ENCODE results near the gene RNF220. TPM values are rescaled to one million over a fixed set of nuclear protein-coding genes. Genes with fewer than 3 reads are reported as not detected.

Gene RNF220
- total RNA-seq, 2 experiments from 2014 or later: 81.8 to 94.1 TPM

GRCh38 chr1:44476891-44477290 lies 71.8 kb downstream of the RNF220 start:
- Mint-ChIP-seq H3K4me1 (peaks cover 14% of the 10 kb centered on the region), H3K27me3 (peaks cover 29% of the 10 kb centered on the region), H3K9me3 (ENCODE audit: low read depth) (no peaks in the 10 kb centered on the region), H3K4me3 (no peak overlapping the region), H3K27ac (no peak overlapping the region), H3K36me3 (no peaks in the 10 kb centered on the region)
- ATAC-seq (no peak), DNase-seq (no peak)
- CTCF ChIA-PET: interaction anchor here (1.0 kb wide), 1 partner anchor 37 kb away, joined by 3 read pairs; no protein-coding TSS in a partner anchor

GRCh38 chr1:44481701-44482100 lies 76.6 kb downstream of the RNF220 start:
- ATAC-seq: no peak
- CTCF ChIA-PET: no interaction called here
- no peak overlapping the region for H3K4me3 Mint-ChIP-seq
- H3K27me3 Mint-ChIP-seq: peaks cover 47% of the 10 kb centered on the region
- H3K4me1 Mint-ChIP-seq: no peaks in the 10 kb centered on the region
- no peak for DNase-seq
- no peaks in the 10 kb centered on the region for H3K9me3 Mint-ChIP-seq (ENCODE audit: low read depth)
- no peaks in the 10 kb centered on the region for H3K36me3 Mint-ChIP-seq
- no peak overlapping the region for H3K27ac Mint-ChIP-seq

- CTCF ChIA-PET: no interaction called here
- H3K36me3 Mint-ChIP-seq: no peaks in the 10 kb centered on the region
- H3K4me3 Mint-ChIP-seq: no peak overlapping the region
- no peak overlapping the region for H3K27ac Mint-ChIP-seq
- H3K4me1 Mint-ChIP-seq: no peaks in the 10 kb centered on the region
- peaks cover 45% of the 10 kb centered on the region for H3K27me3 Mint-ChIP-seq
- no peak for DNase-seq
- no peaks in the 10 kb centered on the region for H3K9me3 Mint-ChIP-seq (ENCODE audit: low read depth)
- no peak for ATAC-seq
These were observed 78.2 kb downstream of the RNF220 start for GRCh38 chr1:44483089-44483874.

- Mint-ChIP-seq H3K27me3 (peaks cover 48% of the 10 kb centered on the region), H3K9me3 (ENCODE audit: low read depth) (no peaks in the 10 kb centered on the region), H3K27ac (no peak overlapping the region), H3K4me1 (no peaks in the 10 kb centered on the region), H3K4me3 (no peak overlapping the region), H3K36me3 (no peaks in the 10 kb centered on the region)
- DNase-seq: no peak
- ATAC-seq: no peak
- CTCF ChIA-PET: no interaction called here
These were observed 79.2 kb downstream of the RNF220 start for GRCh38 chr1:44484155-44484688.

GRCh38 chr1:44485229-44485933 lies 80.3 kb downstream of the RNF220 start:
- no peaks in the 10 kb centered on the region for H3K9me3 Mint-ChIP-seq (ENCODE audit: low read depth)
- no peak for ATAC-seq
- CTCF ChIA-PET: no interaction called here
- H3K27ac Mint-ChIP-seq: no peak overlapping the region
- peaks cover 38% of the 10 kb centered on the region for H3K27me3 Mint-ChIP-seq
- no peaks in the 10 kb centered on the region for H3K36me3 Mint-ChIP-seq
- H3K4me1 Mint-ChIP-seq: no peaks in the 10 kb centered on the region
- no peak for DNase-seq
- no peak overlapping the region for H3K4me3 Mint-ChIP-seq

- H3K4me1 Mint-ChIP-seq: no peaks in the 10 kb centered on the region
- H3K9me3 Mint-ChIP-seq (ENCODE audit: low read depth): no peaks in the 10 kb centered on the region
- no peak for ATAC-seq
- CTCF ChIA-PET: no interaction called here
- H3K27me3 Mint-ChIP-seq: peaks cover 40% of the 10 kb centered on the region
- H3K36me3 Mint-ChIP-seq: peaks cover 1% of the 10 kb centered on the region
- no peak overlapping the region for H3K4me3 Mint-ChIP-seq
- no peak overlapping the region for H3K27ac Mint-ChIP-seq
- no peak for DNase-seq
These were observed 80.9 kb downstream of the RNF220 start for GRCh38 chr1:44485934-44486460.

- Mint-ChIP-seq H3K27me3 (peaks cover 36% of the 10 kb centered on the region), H3K36me3 (peaks cover 1% of the 10 kb centered on the region), H3K4me3 (no peak overlapping the region), H3K27ac (no peak overlapping the region), H3K4me1 (no peaks in the 10 kb centered on the region), H3K9me3 (ENCODE audit: low read depth) (no peaks in the 10 kb centered on the region)
- no peak for DNase-seq
- CTCF ChIA-PET: no interaction called here
- no peak for ATAC-seq
These were observed 84.4 kb downstream of the RNF220 start for GRCh38 chr1:44489481-44489880.

- Mint-ChIP-seq H3K27me3 (peaks cover 19% of the 10 kb centered on the region), H3K27ac (no peak overlapping the region), H3K9me3 (ENCODE audit: low read depth) (no peaks in the 10 kb centered on the region), H3K4me1 (no peaks in the 10 kb centered on the region), H3K36me3 (no peaks in the 10 kb centered on the region), H3K4me3 (no peak overlapping the region)
- CTCF ChIA-PET: interaction anchor here (1.5 kb wide), 2 partner anchors 24 to 98 kb away, joined by 3 read pairs; no protein-coding TSS in a partner anchor
- DNase-seq: no peak
- no peak for ATAC-seq
These were observed 91.6 kb downstream of the RNF220 start for GRCh38 chr1:44496541-44497171.

- Mint-ChIP-seq H3K27me3 (peaks cover 10% of the 10 kb centered on the region), H3K9me3 (ENCODE audit: low read depth) (no peaks in the 10 kb centered on the region), H3K4me3 (no peak overlapping the region), H3K27ac (no peak overlapping the region), H3K4me1 (no peaks in the 10 kb centered on the region), H3K36me3 (no peaks in the 10 kb centered on the region)
- CTCF ChIA-PET: no interaction called here
- ATAC-seq (no peak), DNase-seq (no peak)
These were observed 92.5 kb downstream of the RNF220 start for GRCh38 chr1:44497422-44498170.

GRCh38 chr1:44499306-44499705 lies 94.3 kb downstream of the RNF220 start:
- no peak for DNase-seq
- Mint-ChIP-seq H3K9me3 (ENCODE audit: low read depth) (no peaks in the 10 kb centered on the region), H3K27ac (no peak overlapping the region), H3K4me3 (no peak overlapping the region), H3K27me3 (peaks cover 7% of the 10 kb centered on the region), H3K36me3 (no peaks in the 10 kb centered on the region), H3K4me1 (no peaks in the 10 kb centered on the region)
- CTCF ChIA-PET: no interaction called here
- no peak for ATAC-seq

GRCh38 chr1:44500181-44501046 lies 95.4 kb downstream of the RNF220 start:
- CTCF ChIA-PET: no interaction called here
- Mint-ChIP-seq H3K9me3 (ENCODE audit: low read depth) (no peaks in the 10 kb centered on the region), H3K36me3 (no peaks in the 10 kb centered on the region), H3K4me1 (no peaks in the 10 kb centered on the region), H3K27ac (no peak overlapping the region), H3K4me3 (no peak overlapping the region), H3K27me3 (peaks cover 5% of the 10 kb centered on the region)
- ATAC-seq (no peak), DNase-seq (no peak)

GRCh38 chr1:44501047-44501890 lies 96.2 kb downstream of the RNF220 start:
- ATAC-seq (no peak), DNase-seq (no peak)
- Mint-ChIP-seq H3K4me3 (no peak overlapping the region), H3K27me3 (peaks cover under 1% of the 10 kb centered on the region), H3K4me1 (no peaks in the 10 kb centered on the region), H3K27ac (no peak overlapping the region), H3K9me3 (ENCODE audit: low read depth) (no peaks in the 10 kb centered on the region), H3K36me3 (no peaks in the 10 kb centered on the region)
- CTCF ChIA-PET: no interaction called here

All from activated CD8-positive, alpha-beta memory T cell treated with anti-CD3 and anti-CD28 coated beads, Interleukin-2, amount 10 ng/mL, durations not matched to agents 7 days and 5 days (primary cell).